H9 (cell line): Measurements from ENCODE around the gene NBEAL1. TPM values are rescaled to one million over a fixed set of nuclear protein-coding genes. Genes with fewer than 3 reads are reported as not detected.

Experiments
- DNase-seq: peaks from one replicate; pipeline ENCODE4 v3.0.0-alpha.2; 2017
- H2AFZ ChIP-seq: one replicate; pipeline ENCODE4 v1.6.1; 2013; ENCODE audit warnings: mild to moderate bottlenecking, low read length, control low read depth, moderate library complexity
- H2AK5ac ChIP-seq: 2 replicates; pipeline ENCODE4 v1.6.1; 2013; ENCODE audit warnings: low read length, control low read depth, mixed read lengths; ENCODE audit not compliant: insufficient read length
- H2BK120ac ChIP-seq: one replicate; pipeline ENCODE4 v1.6.1; 2013; ENCODE audit warnings: low read depth, mild to moderate bottlenecking, low read length, control low read depth, inconsistent platforms; ENCODE audit not compliant: poor library complexity, severe bottlenecking
- H2BK12ac ChIP-seq: 2 replicates; pipeline ENCODE4 v1.6.1; 2013; ENCODE audit warnings: low read length, control low read depth, mixed read lengths, low read depth; ENCODE audit not compliant: insufficient read length
- H2BK15ac ChIP-seq: 2 replicates; pipeline ENCODE4 v1.6.1; 2013; ENCODE audit warnings: low read depth, low read length, control low read depth
- H2BK20ac ChIP-seq: one replicate; pipeline ENCODE4 v1.6.1; 2013; ENCODE audit warnings: low read depth, mild to moderate bottlenecking, low read length, control low read depth, inconsistent platforms; ENCODE audit not compliant: poor library complexity, severe bottlenecking
- H2BK5ac ChIP-seq: 2 replicates; pipeline ENCODE4 v1.6.1; 2013; ENCODE audit warnings: low read length, control low read depth, mixed read lengths; ENCODE audit not compliant: insufficient read length
- H3K14ac ChIP-seq: 2 replicates; pipeline ENCODE4 v1.6.1; 2013; ENCODE audit warnings: low read length, control low read depth; ENCODE audit not compliant: insufficient read depth
- H3K18ac ChIP-seq: 2 replicates; pipeline ENCODE4 v1.6.1; 2013; ENCODE audit warnings: low read depth, mild to moderate bottlenecking, mixed read lengths, low read length, control low read depth; ENCODE audit not compliant: insufficient read length
- H3K23ac ChIP-seq: 2 replicates; pipeline ENCODE4 v1.6.1; 2013; ENCODE audit warnings: low read length, control low read depth, mixed read lengths, low read depth; ENCODE audit not compliant: insufficient read length
- H3K23me2 ChIP-seq: 2 replicates; pipeline ENCODE4 v1.6.1; 2013; ENCODE audit warnings: low read depth, mild to moderate bottlenecking, mixed read lengths, low read length, control low read depth; ENCODE audit not compliant: insufficient read length, poor library complexity, severe bottlenecking
- H3K27ac ChIP-seq: 2 replicates; pipeline ENCODE4 v1.5.1; 2013; ENCODE audit warnings: low read length, control low read depth, mixed read lengths, low read depth; ENCODE audit not compliant: insufficient read length
- H3K27me3 ChIP-seq: 2 replicates; pipeline ENCODE4 v1.6.1; 2013; ENCODE audit warnings: low read length, control low read depth, inconsistent platforms; ENCODE audit not compliant: insufficient read depth
- H3K4ac ChIP-seq: 2 replicates; pipeline ENCODE4 v1.6.1; 2013; ENCODE audit warnings: low read depth, mild to moderate bottlenecking, control low read depth, inconsistent platforms, low read length, moderate library complexity
- H3K4me1 ChIP-seq: 2 replicates; pipeline ENCODE4 v1.6.1; 2013; ENCODE audit warnings: low read length, control low read depth, inconsistent platforms; ENCODE audit not compliant: insufficient read depth
- H3K4me2 ChIP-seq: 2 replicates; pipeline ENCODE4 v1.6.1; 2013; ENCODE audit warnings: low read length, control low read depth, mixed read lengths; ENCODE audit not compliant: insufficient read length, insufficient read depth
- H3K56ac ChIP-seq: 2 replicates; pipeline ENCODE4 v1.6.1; 2013; ENCODE audit warnings: low read depth, mild to moderate bottlenecking, mixed read lengths, low read length, control low read depth; ENCODE audit not compliant: insufficient read length
- H3K79me1 ChIP-seq: 2 replicates; pipeline ENCODE4 v1.6.1; 2013; ENCODE audit warnings: low read depth, mild to moderate bottlenecking, moderate library complexity, low read length, control low read depth, inconsistent platforms; ENCODE audit not compliant: insufficient read depth, poor library complexity, severe bottlenecking
- H3K79me2 ChIP-seq: 2 replicates; pipeline ENCODE4 v1.6.1; 2013; ENCODE audit warnings: low read length, control low read depth, inconsistent platforms; ENCODE audit not compliant: insufficient read depth
- H3K9ac ChIP-seq: 2 replicates; pipeline ENCODE4 v1.6.1; 2013; ENCODE audit warnings: low read length, control low read depth, mixed read lengths; ENCODE audit not compliant: insufficient read length; ENCODE audit errors: extremely low read depth
- H3K9me3 ChIP-seq: one replicate; pipeline ENCODE4 v1.6.1; 2013; ENCODE audit warnings: low read depth, low read length, inconsistent platforms; ENCODE audit not compliant: control insufficient read depth
- H3T11ph ChIP-seq: one replicate; pipeline ENCODE4 v1.6.1; 2013; ENCODE audit warnings: mild to moderate bottlenecking, low read length, control low read depth, inconsistent platforms
- H4K20me1 ChIP-seq: one replicate; pipeline ENCODE4 v1.6.1; 2013; ENCODE audit not compliant: control insufficient read depth, insufficient read length, insufficient read depth
- H4K5ac ChIP-seq: 2 replicates; pipeline ENCODE4 v1.6.1; 2013; ENCODE audit warnings: low read depth, mild to moderate bottlenecking, mixed read lengths, low read length, control low read depth; ENCODE audit not compliant: insufficient read length
- H4K8ac ChIP-seq: replicated peaks from 2 replicates; pipeline ENCODE4 v1.6.1; 2013; ENCODE audit warnings: low read length, control low read depth, mixed read lengths, low read depth; ENCODE audit not compliant: insufficient read length
- H4K91ac ChIP-seq: 2 replicates; pipeline ENCODE4 v1.6.1; 2013; ENCODE audit warnings: low read depth, mild to moderate bottlenecking, moderate library complexity, mixed read lengths, low read length, control low read depth; ENCODE audit not compliant: insufficient read length
- H3K27ac Mint-ChIP-seq, 3 experiments: 2 replicates in 2 of 3; 3 replicates in 1 of 3; pipeline ENCODE4 v1.8.0; 2020 to 2021; ENCODE audit warnings: mixed read lengths in 3 of 3, mild to moderate bottlenecking in 1 of 3, moderate library complexity in 1 of 3
- H3K27me3 Mint-ChIP-seq: 2 replicates; pipeline ENCODE4 v1.8.0; 2021; ENCODE audit warnings: low read depth, mild to moderate bottlenecking, moderate library complexity, mixed read lengths
- H3K36me3 Mint-ChIP-seq, 3 experiments: 2 replicates in 2 of 3; 3 replicates in 1 of 3; pipeline ENCODE4 v1.8.0; 2020 to 2021; ENCODE audit warnings: low read depth in 3 of 3, mixed read lengths in 3 of 3; ENCODE audit not compliant: insufficient read depth in 1 of 3
- H3K4me1 Mint-ChIP-seq, 2 experiments: 2 replicates each; pipeline ENCODE4 v1.8.0; 2020; ENCODE audit warnings: mixed read lengths in 2 of 2
- H3K4me3 Mint-ChIP-seq, 2 experiments: 2 replicates in 1 of 2; 3 replicates in 1 of 2; pipeline ENCODE4 v1.8.0; 2020 to 2021; ENCODE audit warnings: mild to moderate bottlenecking in 2 of 2, mixed read lengths in 2 of 2, moderate library complexity in 1 of 2
- H3K9me3 Mint-ChIP-seq, 2 experiments: 2 replicates in 1 of 2; 3 replicates in 1 of 2; pipeline ENCODE4 v1.8.0; 2020; ENCODE audit warnings: mild to moderate bottlenecking in 2 of 2, mixed read lengths in 2 of 2, moderate library complexity in 1 of 2
- WGBS: extraction: QIAGEN DNeasy Blood & Tissue Kit; methylation state at CpG from one replicate; pipeline ENCODE4 v1.1.7; 2013; ENCODE audit warnings: missing lambda C conversion rate, low lambda C conversion rate, mixed read lengths; ENCODE audit not compliant: insufficient read length; ENCODE audit errors: extremely low coverage; 5-methylcytosine and 5-hydroxymethylcytosine counted together
- total RNA-seq: library from RNA; stranded (reverse); gene quantifications from 2 replicates; pipeline ENCODE4 v1.2.1, GENCODE V29; 2021
- TF ChIP-seq, protein P1 (sequence below): fragments of 200-600 bp; sonication (generic); conservative IDR thresholded peaks from 3 replicates; pipeline ENCODE4 v1.8.0; 2021; ENCODE audit warnings: antibody characterized with exemption, mild to moderate bottlenecking

NBEAL1 gene
- total RNA-seq, 1 experiment from 2014 or later: 10.1 TPM

DNA sequence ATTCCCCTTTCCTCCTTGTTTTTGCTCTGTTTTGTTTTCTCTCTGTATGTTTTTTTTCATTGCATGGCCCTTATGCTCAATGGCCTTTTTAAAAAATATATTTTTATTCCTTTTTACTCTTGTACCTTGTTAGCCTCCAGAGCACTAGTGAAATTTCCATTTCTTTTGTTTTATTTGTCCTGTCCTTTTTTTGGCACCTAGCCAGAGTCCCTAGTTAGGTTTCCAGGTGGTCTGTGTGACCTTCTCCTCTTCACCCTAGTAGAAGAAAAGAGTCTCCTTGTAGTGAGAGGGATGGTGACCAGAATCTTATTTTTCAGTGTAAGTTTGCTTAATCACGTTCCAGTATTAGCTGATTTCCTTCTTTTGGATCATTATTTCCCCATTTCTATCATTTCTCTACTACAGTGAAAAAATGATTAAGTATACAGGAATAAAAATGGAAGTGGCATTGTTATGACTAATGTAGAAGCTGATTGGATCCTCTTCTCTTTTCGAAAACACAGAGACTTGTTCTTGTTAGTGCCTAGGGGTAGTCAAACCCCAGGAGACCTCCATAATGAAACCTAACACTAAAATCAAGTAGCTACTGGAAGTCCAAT, 65.9 kb downstream of the NBEAL1 start:
- no peaks in the 10 kb centered on the region for H4K20me1 ChIP-seq
- TF ChIP-seq, protein P1, sequence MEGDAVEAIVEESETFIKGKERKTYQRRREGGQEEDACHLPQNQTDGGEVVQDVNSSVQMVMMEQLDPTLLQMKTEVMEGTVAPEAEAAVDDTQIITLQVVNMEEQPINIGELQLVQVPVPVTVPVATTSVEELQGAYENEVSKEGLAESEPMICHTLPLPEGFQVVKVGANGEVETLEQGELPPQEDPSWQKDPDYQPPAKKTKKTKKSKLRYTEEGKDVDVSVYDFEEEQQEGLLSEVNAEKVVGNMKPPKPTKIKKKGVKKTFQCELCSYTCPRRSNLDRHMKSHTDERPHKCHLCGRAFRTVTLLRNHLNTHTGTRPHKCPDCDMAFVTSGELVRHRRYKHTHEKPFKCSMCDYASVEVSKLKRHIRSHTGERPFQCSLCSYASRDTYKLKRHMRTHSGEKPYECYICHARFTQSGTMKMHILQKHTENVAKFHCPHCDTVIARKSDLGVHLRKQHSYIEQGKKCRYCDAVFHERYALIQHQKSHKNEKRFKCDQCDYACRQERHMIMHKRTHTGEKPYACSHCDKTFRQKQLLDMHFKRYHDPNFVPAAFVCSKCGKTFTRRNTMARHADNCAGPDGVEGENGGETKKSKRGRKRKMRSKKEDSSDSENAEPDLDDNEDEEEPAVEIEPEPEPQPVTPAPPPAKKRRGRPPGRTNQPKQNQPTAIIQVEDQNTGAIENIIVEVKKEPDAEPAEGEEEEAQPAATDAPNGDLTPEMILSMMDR: no peak
- H3K14ac ChIP-seq: no peak overlapping the region
- Mint-ChIP-seq H3K27me3 (no peaks in the 10 kb centered on the region), H3K9me3 (no peaks in the 10 kb centered on the region), H3K27ac (no peak overlapping the region), H3K36me3 (peaks cover 0 to 10% (median 5%) of the 10 kb centered on the region in 3 experiments; a peak in 2 of 7 replicates), H3K4me3 (no peak overlapping the region), H3K4me1 (no peaks in the 10 kb centered on the region)
- H3K79me1 ChIP-seq: no peaks in the 10 kb centered on the region
- no peak overlapping the region for H2BK12ac ChIP-seq
- H2BK120ac ChIP-seq: no peak overlapping the region
- no peak overlapping the region for H2BK20ac ChIP-seq
- no peak overlapping the region for H3K18ac ChIP-seq
- no peaks in the 10 kb centered on the region for H3K23me2 ChIP-seq
- H3K27ac ChIP-seq: no peak overlapping the region
- no peaks in the 10 kb centered on the region for H3K4me1 ChIP-seq
- H2BK15ac ChIP-seq: no peak overlapping the region
- H4K91ac ChIP-seq: no peak overlapping the region
- H3K56ac ChIP-seq: no peak overlapping the region
- no peak overlapping the region for H3K23ac ChIP-seq
- no peaks in the 10 kb centered on the region for H3K9me3 ChIP-seq
- H2AFZ ChIP-seq: no peak overlapping the region
- WGBS: no CpG with 5 or more reads among the region's 2 CpGs
- H2BK5ac ChIP-seq: no peak overlapping the region
- no peak overlapping the region for H3T11ph ChIP-seq
- no peaks in the 10 kb centered on the region for H3K27me3 ChIP-seq
- no peaks in the 10 kb centered on the region for H3K79me2 ChIP-seq
- H3K9ac ChIP-seq: no peak overlapping the region
- H2AK5ac ChIP-seq: no peak overlapping the region
- DNase-seq: no peak
- no peak overlapping the region for H3K4ac ChIP-seq
- H4K5ac ChIP-seq: no peak overlapping the region
- no peak overlapping the region for H3K4me2 ChIP-seq
- no peak overlapping the region for H4K8ac ChIP-seq
